K562 (cell line): ENCODE measurements around the gene DGCR8. TPM values are rescaled to one million over a fixed set of nuclear protein-coding genes. Genes with fewer than 3 reads are reported as not detected.

Experiments used
- CAMTA2 ChIP-seq: fragments of 250-450 bp; sonication (Bioruptor Pico); conservative IDR thresholded peaks from 2 replicates; pipeline ENCODE4 v1.5.1; 2022
- DACH1 ChIP-seq: fragments of 450-650 bp; IDR thresholded peaks from 2 replicates; pipeline ENCODE4 v1.6.1; 2018; ENCODE audit not compliant: partially characterized antibody
- EZH2 ChIP-seq: IDR thresholded peaks from 2 replicates; pipeline ENCODE4 v1.6.1; 2012; ENCODE audit warnings: low read depth, mild to moderate bottlenecking, inconsistent platforms, low read length, borderline replicate concordance
- FIP1L1 ChIP-seq: fragments of 200-400 bp; formaldehyde crosslinking; IDR thresholded peaks from 2 replicates; pipeline ENCODE4 v1.6.1; 2018; ENCODE audit warnings: mild to moderate bottlenecking, low read depth, low read length; ENCODE audit not compliant: poor library complexity, severe bottlenecking
- HMGN3 ChIP-seq: IDR thresholded peaks from 2 replicates; pipeline ENCODE4 v1.6.1; 2011; ENCODE audit warnings: borderline replicate concordance, low read depth, mild to moderate bottlenecking, mixed read lengths, low read length; ENCODE audit not compliant: insufficient read length; ENCODE audit errors: extremely low read depth
- HNRNPLL ChIP-seq: fragments of 200-400 bp; formaldehyde crosslinking; IDR thresholded peaks from 2 replicates; pipeline ENCODE4 v1.6.1; 2017; ENCODE audit warnings: low read length, low read depth, mild to moderate bottlenecking; ENCODE audit not compliant: poor library complexity, severe bottlenecking
- NELFE ChIP-seq: IDR thresholded peaks from 2 replicates; pipeline ENCODE4 v1.6.1; 2011; ENCODE audit warnings: mild to moderate bottlenecking; ENCODE audit not compliant: insufficient read depth, insufficient read length
- PCBP1 ChIP-seq: fragments of 200-400 bp; formaldehyde crosslinking; IDR thresholded peaks from 2 replicates; pipeline ENCODE4 v1.6.1; 2018; ENCODE audit warnings: mild to moderate bottlenecking, low read depth, low read length; ENCODE audit not compliant: poor library complexity, severe bottlenecking
- PKNOX1 ChIP-seq: fragments of 450-650 bp; IDR thresholded peaks from 2 replicates; pipeline ENCODE4 v1.6.1; 2016
- POLR2A ChIP-seq: fragments of 450-650 bp; conservative IDR thresholded peaks from 2 replicates; pipeline ENCODE4 v1.6.1; 2016
- RUNX1 ChIP-seq: sonication (generic); IDR thresholded peaks from 2 replicates; pipeline ENCODE4 v1.6.1; 2016; ENCODE audit warnings: antibody characterized with exemption, low read depth
- TEAD1 ChIP-seq, 2 experiments: fragments of 450-650 bp in 1 of 2; sonication (generic) in 1 of 2; formaldehyde crosslinking; IDR thresholded peaks; 2 replicates each; pipeline versions ENCODE4 v1.4.0 to v1.8.0; 2020 to 2022; ENCODE audit warnings: mild to moderate bottlenecking in 2 of 2, missing genetic modification reagents in 1 of 2
- THAP12 ChIP-seq: fragments of 250-450 bp; sonication (Bioruptor Pico); IDR thresholded peaks from 2 replicates; pipeline ENCODE4 v1.9.0; 2021; ENCODE audit warnings: mild to moderate bottlenecking, inconsistent platforms
- TSC22D4 ChIP-seq: fragments of 450-650 bp; IDR thresholded peaks from 2 replicates; pipeline ENCODE4 v1.6.1; 2016; ENCODE audit warnings: missing genetic modification characterization, missing biosample characterization, control low read depth
- USF1 ChIP-seq: sonication (generic); formaldehyde crosslinking; IDR thresholded peaks from 2 replicates; pipeline ENCODE4 v1.9.0; 2022; ENCODE audit warnings: mild to moderate bottlenecking, missing genetic modification reagents
- ZBED1 ChIP-seq: IDR thresholded peaks from 2 replicates; pipeline ENCODE4 v1.6.1; 2014
- ZFP30 ChIP-seq: fragments of 250-450 bp; sonication (Bioruptor Pico); IDR thresholded peaks from 2 replicates; pipeline ENCODE4 v1.8.0; 2022; ENCODE audit warnings: moderate library complexity, mild to moderate bottlenecking, inconsistent platforms, borderline replicate concordance
- ZNF124 ChIP-seq: sonication (generic); formaldehyde crosslinking; IDR thresholded peaks from 2 replicates; pipeline ENCODE4 v1.8.1; 2022; ENCODE audit warnings: missing genetic modification reagents
- ZNF174 ChIP-seq: fragments of 250-450 bp; sonication (Bioruptor Pico); IDR thresholded peaks from 2 replicates; pipeline ENCODE4 v1.4.0; 2020; ENCODE audit warnings: mild to moderate bottlenecking
- ZNF707 ChIP-seq: fragments of 250-450 bp; sonication (Bioruptor Pico); conservative IDR thresholded peaks from 2 replicates; pipeline ENCODE4 v1.8.0; 2022; ENCODE audit warnings: inconsistent platforms, mild to moderate bottlenecking, moderate library complexity
- polyA plus RNA-seq, 8 experiments: library from polyadenylated mRNA; depleted of rRNA in 4 of 8; stranded (reverse) in 5 of 8; unstranded in 3 of 8; fragments of >200 nt; fragmentation: Nextera tagmentation in 2 of 8; fragmentation: Illumina TruSeq in 1 of 8; extraction: Ambion mirVana in 2 of 8; extraction: Trizol in 1 of 8; gene quantifications; 2 replicates each; pipeline versions ENCODE4 v1.2.1 to v1.2.3, GENCODE V29; 2011 to 2014; ENCODE audit warnings: inconsistent platforms in 1 of 8, missing spikeins in 1 of 8
- total RNA-seq, 7 experiments: library from RNA; depleted of rRNA in 6 of 7; stranded (reverse); fragments of >200 nt in 6 of 7; fragmentation: Illumina TruSeq in 2 of 7; extraction: Trizol in 2 of 7; gene quantifications; 2 replicates each; pipeline versions ENCODE4 v1.2.1 to v1.2.3, GENCODE V29; 2011 to 2021; ENCODE audit warnings: low replicate concordance in 1 of 7
- TF ChIP-seq, protein P1 (sequence below): fragments of 450-650 bp; formaldehyde crosslinking; IDR thresholded peaks from 2 replicates; pipeline ENCODE4 v1.4.0; 2020; ENCODE audit warnings: mild to moderate bottlenecking, mixed read lengths

Gene DGCR8
- total and polyA plus RNA-seq, 9 of the 15 experiments (the other 6 are each of a cell fraction or from before 2014, with no cell fraction given) = 5.9 to 144 (median 80.1) TPM

DNA sequence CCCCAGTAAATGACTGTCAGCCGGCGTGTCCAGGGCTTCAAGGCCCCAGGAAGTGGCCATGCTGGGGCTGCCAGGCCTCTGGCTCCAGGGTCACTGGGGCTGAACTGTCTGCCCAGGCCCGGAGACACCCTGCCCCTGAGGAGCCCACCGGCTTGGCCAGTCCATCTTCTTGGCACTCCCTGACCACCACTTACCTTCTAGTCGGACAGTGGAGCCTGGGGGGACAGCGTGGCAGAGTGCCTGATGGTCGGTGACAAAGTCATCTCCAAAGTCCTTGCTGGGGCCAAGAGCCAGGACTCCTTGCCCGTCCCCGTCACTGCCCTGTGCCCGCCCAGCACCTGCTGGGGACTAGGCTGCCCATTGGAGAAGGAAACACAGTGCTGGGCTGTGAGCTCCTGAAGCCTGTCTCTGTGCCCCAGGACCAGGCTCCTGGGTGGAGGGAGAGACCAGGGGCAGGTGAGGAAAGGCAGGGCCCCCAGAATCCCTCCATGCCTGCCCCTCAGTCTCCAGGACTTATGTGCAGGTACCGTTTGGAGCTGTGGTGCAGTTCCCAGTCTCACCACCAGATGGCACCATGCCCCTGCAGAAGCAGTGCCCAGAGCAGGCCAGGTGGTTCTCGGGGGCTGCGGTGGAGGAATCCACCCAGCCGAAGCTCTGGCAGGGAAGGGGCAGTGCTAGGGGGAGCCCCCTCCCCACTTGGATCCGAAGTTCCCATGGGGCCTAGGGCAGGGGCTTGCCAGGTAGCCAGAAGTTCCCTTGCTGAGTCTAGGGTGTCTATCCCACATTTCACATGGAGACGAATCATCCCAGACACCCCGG is 76.8 kb downstream of the DGCR8 start (continued):
- TF ChIP-seq ZNF707 (no peak), THAP12 (CRISPR knock-in tag) (peak; percentile 82), TEAD1 (CRISPR knock-in tag; IDR thresholded peaks at IDR 0.05) (peak; percentile 45 to 79; a peak in 2 of 4 replicates), EZH2 (no peak), PKNOX1 (no peak), FIP1L1 (peak; percentile 31), DACH1 (no peak), NELFE (no peak), CAMTA2 (CRISPR knock-in tag) (0 out of 2 replicates have a peak, but pooled peaks have one; percentile 85), RUNX1 (peak; percentile 83; the same call in 1 of the 2 replicates), POLR2A (no peak), USF1 (CRISPR knock-in tag) (peak; percentile 61), ZNF174 (CRISPR knock-in tag) (no peak), ZFP30 (CRISPR knock-in tag) (no peak), ZNF124 (CRISPR knock-in tag) (0 out of 2 replicates have a peak, but pooled peaks have one; percentile 65), TSC22D4 (tag) (no peak), PCBP1 (no peak), HNRNPLL (peak; percentile 18), HMGN3 (peak; percentile 13), ZBED1 (no peak)
- TF ChIP-seq, protein P1, sequence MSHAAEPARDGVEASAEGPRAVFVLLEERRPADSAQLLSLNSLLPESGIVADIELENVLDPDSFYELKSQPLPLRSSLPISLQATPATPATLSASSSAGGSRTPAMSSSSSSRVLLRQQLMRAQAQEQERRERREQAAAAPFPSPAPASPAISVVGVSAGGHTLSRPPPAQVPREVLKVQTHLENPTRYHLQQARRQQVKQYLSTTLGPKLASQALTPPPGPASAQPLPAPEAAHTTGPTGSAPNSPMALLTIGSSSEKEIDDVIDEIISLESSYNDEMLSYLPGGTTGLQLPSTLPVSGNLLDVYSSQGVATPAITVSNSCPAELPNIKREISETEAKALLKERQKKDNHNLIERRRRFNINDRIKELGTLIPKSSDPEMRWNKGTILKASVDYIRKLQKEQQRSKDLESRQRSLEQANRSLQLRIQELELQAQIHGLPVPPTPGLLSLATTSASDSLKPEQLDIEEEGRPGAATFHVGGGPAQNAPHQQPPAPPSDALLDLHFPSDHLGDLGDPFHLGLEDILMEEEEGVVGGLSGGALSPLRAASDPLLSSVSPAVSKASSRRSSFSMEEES (CRISPR knock-in tag) = no peak
